Measurements from ENCODE around the gene EFEMP1.

EFEMP1 gene

DNA sequence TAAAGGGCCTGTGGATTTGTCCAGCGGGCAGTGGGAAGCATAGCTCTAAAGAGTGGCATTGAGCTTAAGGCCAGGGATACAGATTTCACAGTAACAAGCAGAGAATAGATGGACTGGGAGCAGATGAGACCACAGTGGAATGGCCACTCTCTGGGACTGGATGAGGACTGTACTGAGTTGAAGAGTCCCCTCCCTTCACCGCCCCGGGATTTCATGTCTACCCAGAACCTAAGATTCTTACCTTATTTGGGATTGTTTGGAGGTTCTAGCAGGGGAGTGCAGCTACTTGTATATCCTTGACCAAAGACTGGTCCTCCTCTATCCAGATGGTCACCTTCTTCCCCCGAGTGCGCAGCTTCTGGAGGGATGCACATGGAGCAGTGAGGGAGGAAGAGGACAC, 28.0 kb upstream of the EFEMP1 start:
- in situ Hi-C loops (cut with HindIII; ENCODE audit: low sequenced_read_pairs): no loop called here
- no peak for DNase-seq (ENCODE audit: low read depth, low spot score)
- H3K4me3 ChIP-seq (ENCODE audit: low read depth, low read length): no peak overlapping the region
- TF ChIP-seq, protein P1, sequence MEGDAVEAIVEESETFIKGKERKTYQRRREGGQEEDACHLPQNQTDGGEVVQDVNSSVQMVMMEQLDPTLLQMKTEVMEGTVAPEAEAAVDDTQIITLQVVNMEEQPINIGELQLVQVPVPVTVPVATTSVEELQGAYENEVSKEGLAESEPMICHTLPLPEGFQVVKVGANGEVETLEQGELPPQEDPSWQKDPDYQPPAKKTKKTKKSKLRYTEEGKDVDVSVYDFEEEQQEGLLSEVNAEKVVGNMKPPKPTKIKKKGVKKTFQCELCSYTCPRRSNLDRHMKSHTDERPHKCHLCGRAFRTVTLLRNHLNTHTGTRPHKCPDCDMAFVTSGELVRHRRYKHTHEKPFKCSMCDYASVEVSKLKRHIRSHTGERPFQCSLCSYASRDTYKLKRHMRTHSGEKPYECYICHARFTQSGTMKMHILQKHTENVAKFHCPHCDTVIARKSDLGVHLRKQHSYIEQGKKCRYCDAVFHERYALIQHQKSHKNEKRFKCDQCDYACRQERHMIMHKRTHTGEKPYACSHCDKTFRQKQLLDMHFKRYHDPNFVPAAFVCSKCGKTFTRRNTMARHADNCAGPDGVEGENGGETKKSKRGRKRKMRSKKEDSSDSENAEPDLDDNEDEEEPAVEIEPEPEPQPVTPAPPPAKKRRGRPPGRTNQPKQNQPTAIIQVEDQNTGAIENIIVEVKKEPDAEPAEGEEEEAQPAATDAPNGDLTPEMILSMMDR (IDR thresholded peaks at IDR 0.05; ENCODE audit: low read depth, low read length): no peak

DNA sequence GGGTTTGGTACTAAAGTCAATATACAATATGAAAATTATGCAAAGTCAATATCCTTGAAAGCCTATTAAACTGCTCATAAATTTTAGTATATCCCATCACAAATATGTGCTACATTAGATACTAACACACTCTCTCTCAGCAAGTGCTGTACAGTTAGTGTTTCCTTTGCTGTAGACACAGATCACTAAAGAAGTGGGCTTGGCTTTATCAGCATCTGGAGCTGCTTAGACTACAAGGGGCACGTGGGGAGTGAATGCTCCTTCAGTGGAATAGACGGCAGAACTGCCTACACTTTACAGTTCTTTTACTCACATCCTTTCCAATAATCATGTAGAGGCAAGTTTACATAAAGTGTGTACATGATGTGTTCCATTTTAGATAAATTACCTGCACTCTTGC, 26.0 kb upstream of the EFEMP1 start:
- TF ChIP-seq, protein P1 (IDR thresholded peaks at IDR 0.05; ENCODE audit: low read depth, low read length): no peak
- DNase-seq (ENCODE audit: low read depth, low spot score): no peak
- H3K4me3 ChIP-seq (ENCODE audit: low read depth, low read length): no peak overlapping the region
- in situ Hi-C loops (cut with HindIII; ENCODE audit: low sequenced_read_pairs): no loop called here

DNA sequence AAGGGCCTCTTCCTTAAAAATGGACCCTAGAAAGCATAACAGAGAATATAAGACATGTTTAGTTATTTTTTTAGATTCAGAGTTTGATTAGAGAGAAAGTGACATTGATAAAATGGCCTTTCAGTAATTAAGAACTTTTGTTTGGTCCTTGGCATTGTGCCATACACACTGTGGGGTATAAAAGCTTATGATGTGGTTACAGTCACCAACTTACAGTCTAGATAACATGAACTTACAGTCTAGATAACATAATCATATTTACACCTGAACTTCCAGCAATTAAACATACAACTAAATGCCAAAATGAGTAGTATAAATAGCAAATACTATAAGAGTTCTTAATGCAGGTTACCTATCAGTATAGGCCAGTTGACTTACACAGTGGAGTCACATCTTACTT, 25.6 kb upstream of the EFEMP1 start:
- no peak for DNase-seq (ENCODE audit: low read depth, low spot score)
- TF ChIP-seq, protein P1 (IDR thresholded peaks at IDR 0.05; ENCODE audit: low read depth, low read length): no peak
- in situ Hi-C loops (cut with HindIII; ENCODE audit: low sequenced_read_pairs): no loop called here
- H3K4me3 ChIP-seq (ENCODE audit: low read depth, low read length): no peak overlapping the region

DNA sequence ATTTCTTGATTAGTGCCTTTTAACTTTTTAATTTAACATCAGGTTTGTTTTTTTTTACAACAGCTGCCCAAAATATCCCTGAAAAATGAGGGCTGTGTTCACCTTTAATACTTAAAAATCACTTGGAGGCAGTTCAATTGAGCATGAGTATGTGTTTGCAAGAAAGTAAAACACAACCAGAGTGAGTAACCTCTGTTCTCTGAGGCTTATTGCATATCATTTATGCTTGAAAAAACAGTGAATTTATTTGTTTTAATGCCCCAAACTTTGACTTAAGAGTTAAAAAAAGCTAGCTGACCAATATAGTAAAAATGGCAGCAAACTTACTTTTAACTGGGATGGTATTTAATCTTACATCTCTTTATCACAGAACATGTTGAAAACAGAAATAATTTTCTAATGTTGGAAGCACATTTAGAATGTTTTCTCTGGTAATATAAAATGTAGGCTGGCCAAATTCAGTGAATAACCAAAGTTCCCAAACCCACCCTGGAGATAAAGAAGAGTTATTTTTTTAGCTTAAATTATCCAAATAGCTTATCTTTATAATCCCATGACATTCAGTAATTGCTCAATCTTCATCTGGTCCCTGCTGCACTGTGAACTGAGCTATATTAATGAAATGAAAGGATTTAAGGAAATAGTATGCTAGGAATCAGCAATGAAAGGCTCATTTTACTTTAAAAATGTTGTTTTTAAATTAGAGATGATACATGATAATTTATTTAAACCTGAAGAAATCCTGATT, 24.8 kb upstream of the EFEMP1 start:
- DNase-seq (ENCODE audit: low read depth, low spot score): peak; percentile 37
- in situ Hi-C loops (cut with HindIII; ENCODE audit: low sequenced_read_pairs): no loop called here
- TF ChIP-seq, protein P1 (IDR thresholded peaks at IDR 0.05; ENCODE audit: low read depth, low read length): no peak
- no peak overlapping the region for H3K4me3 ChIP-seq (ENCODE audit: low read depth, low read length)

DNA sequence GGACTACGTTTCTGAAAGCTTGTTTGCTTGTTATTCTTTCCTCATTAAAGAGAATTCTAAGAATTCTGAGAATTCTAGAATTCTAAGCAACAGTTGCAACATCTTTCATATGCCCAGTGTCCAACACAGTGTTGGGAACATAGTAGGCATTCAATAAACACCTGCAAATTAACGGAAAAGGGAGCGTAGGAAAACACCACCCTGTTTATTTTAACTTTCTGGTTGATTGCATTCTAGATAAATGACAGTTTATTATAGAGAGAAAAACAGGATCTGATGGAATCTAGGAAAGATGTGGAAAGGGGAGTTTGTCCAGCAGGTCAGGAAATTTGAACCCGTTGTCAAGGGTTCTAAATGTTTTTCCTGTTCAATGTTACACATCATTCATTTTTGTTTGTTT, 24.2 kb upstream of the EFEMP1 start:
- TF ChIP-seq, protein P1 (IDR thresholded peaks at IDR 0.05; ENCODE audit: low read depth, low read length): no peak
- DNase-seq (ENCODE audit: low read depth, low spot score): no peak
- no peak overlapping the region for H3K4me3 ChIP-seq (ENCODE audit: low read depth, low read length)
- in situ Hi-C loops (cut with HindIII; ENCODE audit: low sequenced_read_pairs): no loop called here

DNA sequence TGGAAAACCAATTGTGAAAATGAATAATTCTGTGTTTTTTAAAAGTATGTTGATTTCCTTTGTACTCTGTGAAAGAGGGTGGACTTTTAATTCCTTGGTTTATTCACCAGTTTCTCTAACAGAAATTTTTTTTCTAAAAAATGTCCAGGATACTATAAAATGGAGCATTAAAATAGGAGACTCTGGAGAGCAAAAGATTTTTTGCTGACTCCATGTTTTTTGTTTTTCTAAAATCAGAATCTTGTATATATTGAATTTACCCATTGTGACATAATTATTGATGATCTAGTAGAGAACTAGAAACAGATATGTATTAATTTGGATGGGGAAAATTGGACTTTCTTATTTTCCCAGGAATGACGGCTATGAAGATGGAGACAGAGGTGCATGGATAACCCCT, 23.2 kb upstream of the EFEMP1 start:
- no peak for DNase-seq (ENCODE audit: low read depth, low spot score)
- in situ Hi-C loops (cut with HindIII; ENCODE audit: low sequenced_read_pairs): no loop called here
- no peak overlapping the region for H3K4me3 ChIP-seq (ENCODE audit: low read depth, low read length)
- TF ChIP-seq, protein P1 (IDR thresholded peaks at IDR 0.05; ENCODE audit: low read depth, low read length): no peak

Measured in astrocyte of the spinal cord (primary cell).